Parathyroid adenoma (tissue), 2 donors: ENCODE measurements around the gene SLC1A7.

Experiments
- H2AFZ ChIP-seq: fragments of 300-600 bp; sonication (generic); one replicate; pipeline ENCODE4 v1.7.0; 2017; ENCODE audit warnings: antibody characterized with exemption, mild to moderate bottlenecking
- H3K27ac ChIP-seq: fragments of 300-600 bp; sonication (generic); one replicate; pipeline ENCODE4 v1.7.0; 2017
- H3K27me3 ChIP-seq: fragments of 300-600 bp; sonication (generic); one replicate; pipeline ENCODE4 v1.7.0; 2017; ENCODE audit warnings: low read length; ENCODE audit not compliant: control insufficient read depth, insufficient read depth
- H3K36me3 ChIP-seq: fragments of 300-600 bp; sonication (generic); one replicate; pipeline ENCODE4 v1.7.0; 2017; ENCODE audit warnings: low read length; ENCODE audit not compliant: control insufficient read depth, insufficient read depth
- H3K4me1 ChIP-seq: fragments of 300-600 bp; sonication (generic); one replicate; pipeline ENCODE4 v1.7.0; 2017; ENCODE audit warnings: control low read depth
- H3K4me2 ChIP-seq: fragments of 300-600 bp; sonication (generic); one replicate; pipeline ENCODE4 v1.7.0; 2017; ENCODE audit warnings: low read length
- H3K4me3 ChIP-seq: fragments of 300-600 bp; sonication (generic); one replicate; pipeline ENCODE4 v1.7.0; 2017; ENCODE audit warnings: low read depth, low read length
- H3K79me2 ChIP-seq: fragments of 300-600 bp; sonication (generic); one replicate; pipeline ENCODE4 v1.7.0; 2017; ENCODE audit warnings: control low read depth
- H3K9ac ChIP-seq: fragments of 300-600 bp; sonication (generic); one replicate; pipeline ENCODE4 v1.7.0; 2017; ENCODE audit warnings: mild to moderate bottlenecking
- H3K9me3 ChIP-seq: fragments of 300-600 bp; sonication (generic); one replicate; pipeline ENCODE4 v1.7.0; 2017; ENCODE audit warnings: low read length; ENCODE audit not compliant: control insufficient read depth
- TF ChIP-seq, protein P1 (sequence below): fragments of 300-600 bp; sonication (generic); IDR thresholded peaks from one replicate; pipeline ENCODE4 v1.7.0; 2017; ENCODE audit warnings: antibody characterized with exemption, mild to moderate bottlenecking
- donor health status: primary hyperparathyroidism.

SLC1A7 gene

DNA sequence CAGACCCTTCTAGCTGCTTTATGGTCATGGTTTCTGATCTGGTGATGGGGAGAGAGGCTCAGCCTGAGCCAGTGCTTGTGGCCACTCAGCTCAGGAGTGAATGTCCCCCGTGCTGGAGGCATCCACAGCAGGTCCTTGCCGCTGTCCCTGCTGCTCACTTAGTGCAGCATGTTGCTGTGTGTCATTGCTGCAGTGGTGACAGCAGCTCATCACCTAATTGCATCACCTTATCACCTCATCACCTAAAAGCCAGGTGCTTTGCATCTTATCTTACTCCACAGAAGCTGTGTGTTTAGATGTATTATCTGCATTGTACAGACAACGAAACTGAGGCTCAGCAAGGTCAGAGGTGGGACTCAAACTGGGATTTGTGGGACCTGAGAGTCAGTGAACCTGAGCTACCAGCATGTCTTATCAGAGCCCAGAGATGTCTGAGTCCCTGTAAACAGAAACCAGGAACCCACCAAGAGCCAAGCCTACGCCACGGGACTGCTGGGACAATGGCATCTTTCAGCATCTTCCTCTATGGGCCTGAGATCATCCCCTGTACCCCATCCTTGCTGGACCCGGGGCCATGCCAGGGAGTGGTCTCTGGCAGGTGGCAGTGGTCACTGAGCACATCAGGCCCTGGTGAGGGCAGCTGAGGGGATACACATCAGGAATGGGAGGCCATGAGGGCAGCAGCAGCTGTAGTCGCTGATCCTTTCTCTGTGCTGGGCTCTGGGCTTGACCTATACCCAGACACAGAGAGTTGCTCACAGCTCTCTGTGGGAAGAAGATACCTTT lies 73.9 kb downstream of the SLC1A7 start:
- TF ChIP-seq, protein P1, sequence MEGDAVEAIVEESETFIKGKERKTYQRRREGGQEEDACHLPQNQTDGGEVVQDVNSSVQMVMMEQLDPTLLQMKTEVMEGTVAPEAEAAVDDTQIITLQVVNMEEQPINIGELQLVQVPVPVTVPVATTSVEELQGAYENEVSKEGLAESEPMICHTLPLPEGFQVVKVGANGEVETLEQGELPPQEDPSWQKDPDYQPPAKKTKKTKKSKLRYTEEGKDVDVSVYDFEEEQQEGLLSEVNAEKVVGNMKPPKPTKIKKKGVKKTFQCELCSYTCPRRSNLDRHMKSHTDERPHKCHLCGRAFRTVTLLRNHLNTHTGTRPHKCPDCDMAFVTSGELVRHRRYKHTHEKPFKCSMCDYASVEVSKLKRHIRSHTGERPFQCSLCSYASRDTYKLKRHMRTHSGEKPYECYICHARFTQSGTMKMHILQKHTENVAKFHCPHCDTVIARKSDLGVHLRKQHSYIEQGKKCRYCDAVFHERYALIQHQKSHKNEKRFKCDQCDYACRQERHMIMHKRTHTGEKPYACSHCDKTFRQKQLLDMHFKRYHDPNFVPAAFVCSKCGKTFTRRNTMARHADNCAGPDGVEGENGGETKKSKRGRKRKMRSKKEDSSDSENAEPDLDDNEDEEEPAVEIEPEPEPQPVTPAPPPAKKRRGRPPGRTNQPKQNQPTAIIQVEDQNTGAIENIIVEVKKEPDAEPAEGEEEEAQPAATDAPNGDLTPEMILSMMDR = no peak
- Histone ChIP-seq H2AFZ (no peak overlapping the region), H3K9ac (no peak overlapping the region), H3K4me2 (no peak overlapping the region), H3K27ac (no peak overlapping the region), H3K4me3 (no peak overlapping the region), H3K36me3 (no peaks in the 10 kb centered on the region), H3K4me1 (no peaks in the 10 kb centered on the region), H3K79me2 (no peaks in the 10 kb centered on the region), H3K9me3 (no peaks in the 10 kb centered on the region), H3K27me3 (no peaks in the 10 kb centered on the region)

DNA sequence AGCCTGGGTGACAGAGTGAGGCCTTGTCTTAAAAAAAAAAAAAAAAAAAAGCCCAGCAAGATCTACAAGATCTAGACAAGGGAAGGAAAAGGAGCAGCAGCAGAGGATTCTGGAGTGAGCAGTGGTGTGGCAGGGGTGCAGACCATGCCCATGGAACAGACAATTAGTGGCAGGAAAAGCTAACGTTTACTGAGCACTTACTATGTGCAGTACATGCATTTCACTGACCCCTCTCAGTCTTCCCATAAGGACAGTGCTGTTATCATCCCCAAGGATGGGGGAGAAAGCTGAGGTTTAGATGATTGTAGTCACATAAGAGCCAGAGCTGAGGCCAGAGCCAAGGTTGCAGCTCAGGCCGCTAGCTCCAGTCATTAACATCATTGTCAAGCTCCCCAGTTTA lies 74.6 kb downstream of the SLC1A7 start:
- Histone ChIP-seq H3K79me2 (no peaks in the 10 kb centered on the region), H3K27me3 (no peaks in the 10 kb centered on the region), H3K4me3 (no peak overlapping the region), H2AFZ (no peak overlapping the region), H3K9ac (no peak overlapping the region), H3K4me1 (no peaks in the 10 kb centered on the region), H3K4me2 (no peak overlapping the region), H3K27ac (no peak overlapping the region), H3K36me3 (no peaks in the 10 kb centered on the region), H3K9me3 (no peaks in the 10 kb centered on the region)
- TF ChIP-seq, protein P1 = no peak

DNA sequence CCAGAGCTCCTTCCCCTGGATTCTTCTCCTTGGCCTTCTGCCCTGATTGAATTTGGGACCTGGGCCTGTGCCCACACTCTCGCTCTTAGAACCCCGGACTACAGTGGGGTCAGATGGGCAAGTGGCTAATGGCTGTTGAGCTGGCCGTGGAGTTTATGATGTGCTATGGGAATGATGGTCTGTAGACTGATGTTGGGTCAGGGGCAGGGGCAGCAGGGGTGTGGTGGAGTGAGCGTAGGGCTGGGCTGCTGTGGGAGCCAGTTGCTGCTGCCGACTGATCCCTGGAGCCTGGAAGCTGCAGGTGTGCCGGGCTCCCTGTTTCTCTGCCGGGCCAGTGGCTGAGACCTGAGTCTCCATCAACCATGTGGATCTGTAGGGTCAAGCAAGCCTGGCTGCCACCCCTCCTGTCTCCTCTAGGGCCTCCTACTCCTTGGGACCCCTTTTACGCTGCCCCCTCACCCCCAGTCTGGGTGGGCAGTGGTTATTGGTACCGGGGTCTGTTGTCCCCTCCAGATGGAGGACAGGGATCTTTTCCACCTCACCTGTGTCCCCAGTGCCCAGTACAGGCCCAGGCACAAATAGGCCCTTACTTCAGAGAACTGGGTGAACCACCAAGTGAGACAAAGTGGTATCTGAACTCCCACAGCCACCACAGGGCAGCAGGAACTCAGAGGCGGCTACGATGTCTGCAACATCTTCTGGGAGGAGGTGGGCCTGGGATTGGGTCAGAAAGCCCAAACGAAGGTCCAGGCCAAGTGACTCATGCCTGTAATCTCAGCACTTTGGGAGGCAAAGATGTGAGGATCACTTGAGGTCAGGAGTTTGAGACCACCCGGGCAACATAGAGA lies 75.3 kb downstream of the SLC1A7 start:
- Histone ChIP-seq H3K27ac (no peak overlapping the region), H3K79me2 (no peaks in the 10 kb centered on the region), H3K27me3 (no peaks in the 10 kb centered on the region), H3K4me3 (no peak overlapping the region), H3K36me3 (no peaks in the 10 kb centered on the region), H3K9ac (no peak overlapping the region), H3K4me1 (no peaks in the 10 kb centered on the region), H2AFZ (no peak overlapping the region), H3K9me3 (no peaks in the 10 kb centered on the region), H3K4me2 (no peak overlapping the region)
- TF ChIP-seq, protein P1 = no peak

DNA sequence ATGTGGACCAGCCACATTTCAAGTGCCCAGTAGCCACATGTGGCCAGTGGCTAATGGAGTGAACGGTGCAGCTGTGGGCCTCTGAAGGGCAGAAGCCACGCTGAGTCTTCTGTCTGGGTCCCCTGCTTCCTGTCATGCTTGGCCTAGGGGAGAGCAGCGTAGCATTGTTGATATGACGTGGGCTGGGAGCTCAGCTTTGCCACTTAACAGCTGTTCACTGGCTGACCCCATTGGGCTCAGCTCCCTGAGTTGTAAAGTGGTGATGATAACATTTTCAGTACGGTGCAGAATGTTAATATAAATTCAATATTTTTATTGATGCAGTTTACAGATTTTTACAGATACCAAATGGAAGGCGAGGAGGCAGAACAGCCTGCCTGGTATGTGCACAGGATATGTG lies 76.0 kb downstream of the SLC1A7 start:
- Histone ChIP-seq H3K36me3 (no peaks in the 10 kb centered on the region), H2AFZ (no peak overlapping the region), H3K4me2 (no peak overlapping the region), H3K79me2 (no peaks in the 10 kb centered on the region), H3K27me3 (no peaks in the 10 kb centered on the region), H3K4me3 (no peak overlapping the region), H3K9ac (no peak overlapping the region), H3K4me1 (no peaks in the 10 kb centered on the region), H3K27ac (no peak overlapping the region), H3K9me3 (no peaks in the 10 kb centered on the region)
- TF ChIP-seq, protein P1 = no peak
